Activated CD4-positive, alpha-beta T cell treated with anti-CD3 and anti-CD28 coated beads for 48 hours (primary cell): Measurements from ENCODE around the gene ZP1.

Source experiments
- DNase-seq: peaks from one replicate; pipeline ENCODE4 v3.0.0-alpha.2; 2020

ZP1 gene

DNA sequence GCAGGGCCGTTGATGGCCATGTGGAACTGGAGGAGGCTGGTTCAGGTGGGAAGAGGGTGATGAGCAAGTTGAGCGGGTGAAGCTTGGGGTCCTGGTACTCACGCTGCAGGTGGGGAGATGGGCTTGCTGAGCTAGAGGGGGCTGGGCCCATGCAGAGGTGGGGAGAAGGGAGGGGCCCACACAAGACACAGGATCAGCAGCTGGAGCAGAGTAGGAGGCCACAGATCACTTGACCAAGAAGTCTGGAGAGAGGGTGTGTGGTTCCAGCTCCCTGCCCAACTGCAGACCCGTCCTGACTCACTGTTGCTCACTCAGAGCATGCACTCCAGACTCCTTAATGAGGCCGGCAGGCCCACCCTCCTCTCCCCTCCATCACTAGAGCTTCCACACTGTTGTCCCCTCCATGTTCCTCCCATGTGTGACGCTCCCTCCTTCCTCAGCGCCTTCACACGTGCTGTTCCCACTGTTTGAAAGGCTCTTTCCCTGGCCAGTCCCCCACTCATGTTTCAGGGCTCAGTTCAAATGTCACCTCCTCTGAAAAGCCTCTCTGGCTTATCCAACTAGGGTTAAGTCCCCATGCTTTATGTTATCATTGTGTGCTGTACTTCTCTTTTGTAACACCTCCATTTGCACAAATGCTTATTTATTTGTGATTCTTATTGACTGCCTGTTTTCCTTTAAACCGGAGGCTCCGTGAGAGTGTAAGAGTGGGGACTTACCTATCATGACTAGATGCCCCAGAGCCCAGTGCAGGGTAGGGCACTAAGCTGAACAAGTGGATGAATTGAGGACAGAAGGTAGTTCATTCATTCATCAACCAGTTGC is 23.1 kb upstream of the ZP1 start:
- no peak for DNase-seq

DNA sequence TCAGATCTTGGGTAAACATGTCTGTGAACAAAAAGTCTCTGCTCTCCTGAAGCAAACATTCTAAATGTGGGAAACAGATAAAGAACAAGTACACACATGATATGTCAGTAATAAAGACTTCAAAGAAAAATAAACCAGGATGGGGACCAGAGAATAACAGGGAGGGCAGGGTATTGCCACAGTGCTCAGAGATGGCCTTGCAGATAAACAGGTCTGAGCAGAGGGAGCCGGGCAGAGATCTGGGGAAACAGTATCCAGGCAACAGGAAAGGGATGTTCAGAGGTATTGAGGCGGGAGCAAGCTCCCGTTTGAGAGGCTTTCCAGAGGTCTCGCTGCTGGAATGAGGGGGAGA is 22.5 kb upstream of the ZP1 start:
- no peak for DNase-seq

DNA sequence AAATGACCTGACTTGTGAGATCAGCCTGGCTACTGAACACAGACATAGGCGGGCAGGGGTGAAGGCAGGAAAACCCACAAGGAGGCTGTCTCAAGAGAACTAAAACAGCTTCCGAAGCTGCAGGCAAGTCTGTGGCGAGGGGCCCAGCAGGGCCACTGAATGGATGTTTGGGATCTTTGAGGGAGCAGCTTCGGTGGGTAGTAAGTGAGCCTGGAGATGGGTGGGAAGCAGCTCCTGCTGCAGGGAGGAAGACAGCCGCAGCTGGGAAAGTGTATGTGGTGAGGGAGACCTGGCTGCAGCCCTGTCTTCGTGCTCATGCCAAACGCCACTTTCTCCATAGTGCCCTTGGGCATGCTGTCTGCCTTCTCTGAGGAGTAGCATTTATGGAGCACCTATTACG is 22.0 kb upstream of the ZP1 start:
- DNase-seq: no peak

DNA sequence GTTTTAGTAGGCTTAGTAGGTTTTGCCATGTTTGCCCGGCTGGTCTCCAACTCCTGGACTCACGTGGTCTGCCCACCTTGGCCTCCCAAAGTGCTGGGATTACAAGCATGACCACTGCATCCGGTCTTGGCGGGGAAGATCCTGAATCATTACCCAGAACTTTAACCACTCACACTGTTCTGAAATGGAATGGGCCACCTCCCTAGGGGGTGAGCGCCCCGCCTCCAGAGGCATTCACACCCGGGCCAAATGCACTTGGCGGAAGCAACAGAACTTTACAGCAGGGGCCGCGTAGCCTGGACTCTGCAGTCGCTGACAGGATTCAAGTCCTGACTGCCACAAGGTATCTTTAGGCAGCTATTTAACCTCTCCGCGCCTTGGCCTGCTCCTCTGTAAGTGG is 20.1 kb upstream of the ZP1 start:
- DNase-seq: no peak

DNA sequence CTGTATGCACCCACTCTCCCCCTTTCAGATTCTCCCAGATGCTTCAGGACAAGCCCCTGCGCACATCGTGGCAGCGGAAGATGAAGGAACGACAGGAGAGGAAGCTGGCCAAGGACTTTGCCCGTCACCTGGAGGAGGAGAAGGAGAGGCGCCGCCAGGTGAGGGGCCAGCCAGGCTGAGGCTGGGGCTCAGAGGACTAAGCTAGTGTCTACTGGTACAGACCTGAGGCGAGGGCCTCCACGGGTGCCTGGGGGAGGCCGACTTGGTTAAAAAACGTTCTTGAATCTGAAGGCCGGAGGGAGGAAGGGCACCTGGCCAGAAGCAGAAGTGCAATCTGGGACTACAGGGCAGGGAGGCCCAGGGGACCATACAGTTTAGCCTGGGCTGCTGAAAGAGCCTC is 19.4 kb upstream of the ZP1 start:
- no peak for DNase-seq

- DNase-seq: no peak
These were observed 18.6 kb upstream of the ZP1 start for GRCh38 chr11:60848714-60849151.

DNA sequence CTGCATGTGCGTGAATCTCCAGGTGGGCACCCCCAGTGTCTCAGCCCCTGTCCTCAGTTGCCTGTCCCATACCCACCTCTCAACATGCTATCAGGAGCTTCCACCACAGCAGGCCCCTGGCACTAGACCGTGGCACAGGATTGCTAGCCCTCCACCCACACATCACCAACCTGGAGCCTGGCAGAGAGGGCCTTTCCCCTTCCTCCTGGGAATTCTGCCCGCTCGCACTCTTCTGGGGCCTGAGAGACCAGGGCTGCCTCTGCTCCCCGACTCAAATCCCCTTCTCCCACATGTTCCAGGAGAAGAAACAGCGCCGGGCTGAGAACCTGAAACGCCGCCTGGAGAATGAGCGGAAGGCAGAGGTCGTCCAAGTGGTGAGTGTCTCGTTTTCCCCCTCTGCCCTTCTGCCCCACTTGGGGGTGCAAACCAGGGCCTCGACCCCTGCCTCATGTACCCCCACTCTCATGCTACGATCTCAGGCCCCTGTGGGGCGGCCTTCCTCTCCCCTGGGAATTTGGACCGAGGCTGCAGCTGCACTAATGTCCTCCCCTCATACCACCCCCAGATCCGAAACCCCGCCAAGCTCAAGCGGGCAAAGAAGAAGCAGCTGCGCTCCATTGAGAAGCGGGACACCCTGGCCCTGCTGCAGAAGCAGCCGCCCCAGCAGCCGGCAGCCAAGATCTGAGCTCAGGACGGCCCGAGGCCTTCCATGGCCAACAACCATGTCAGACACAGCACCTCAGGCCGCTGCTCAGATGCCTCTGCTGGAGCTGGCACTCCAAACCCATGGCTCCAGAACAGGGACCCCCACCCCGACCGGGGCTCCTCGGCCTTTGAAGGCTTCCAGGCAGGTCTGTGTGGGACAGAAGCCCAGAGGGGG is 17.5 kb upstream of the ZP1 start:
- no peak for DNase-seq

DNA sequence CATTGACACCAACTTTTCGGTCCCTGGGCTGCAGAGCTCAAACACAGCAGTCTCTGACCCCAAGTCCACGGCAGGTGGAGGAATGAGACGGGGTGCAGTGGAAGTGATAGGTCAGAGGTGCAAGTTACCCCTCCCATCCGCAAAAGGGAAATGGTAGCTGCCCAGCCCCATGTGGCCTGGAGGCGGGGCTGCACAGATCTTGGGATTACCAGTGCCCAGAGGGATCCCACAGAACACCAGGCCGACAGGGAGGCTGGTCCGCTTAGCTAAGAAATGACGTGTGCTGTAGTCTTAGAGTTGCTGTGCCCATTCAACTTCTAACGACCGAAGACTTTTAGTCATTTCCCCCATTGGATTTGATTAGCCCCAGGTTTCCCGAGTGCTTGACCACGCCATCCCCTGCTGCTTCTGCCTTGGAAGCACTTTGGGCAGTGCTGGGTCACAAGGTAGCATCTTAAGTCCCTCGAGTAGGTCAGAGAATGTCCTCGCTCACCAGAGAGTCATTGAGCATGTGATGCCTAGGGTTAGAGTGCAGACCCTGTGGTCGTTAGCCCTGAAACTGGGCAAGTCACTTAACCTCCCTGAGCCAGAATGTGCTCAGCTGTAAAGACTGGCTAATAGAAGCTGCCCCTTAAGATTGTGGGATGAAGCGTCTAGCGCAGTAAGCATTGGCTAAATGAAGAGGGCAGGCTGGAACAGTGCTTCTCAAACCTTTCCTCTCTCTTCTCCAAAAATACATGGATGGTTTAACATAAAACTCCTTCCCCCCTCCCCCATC is 15.8 kb upstream of the ZP1 start:
- DNase-seq: no peak

DNA sequence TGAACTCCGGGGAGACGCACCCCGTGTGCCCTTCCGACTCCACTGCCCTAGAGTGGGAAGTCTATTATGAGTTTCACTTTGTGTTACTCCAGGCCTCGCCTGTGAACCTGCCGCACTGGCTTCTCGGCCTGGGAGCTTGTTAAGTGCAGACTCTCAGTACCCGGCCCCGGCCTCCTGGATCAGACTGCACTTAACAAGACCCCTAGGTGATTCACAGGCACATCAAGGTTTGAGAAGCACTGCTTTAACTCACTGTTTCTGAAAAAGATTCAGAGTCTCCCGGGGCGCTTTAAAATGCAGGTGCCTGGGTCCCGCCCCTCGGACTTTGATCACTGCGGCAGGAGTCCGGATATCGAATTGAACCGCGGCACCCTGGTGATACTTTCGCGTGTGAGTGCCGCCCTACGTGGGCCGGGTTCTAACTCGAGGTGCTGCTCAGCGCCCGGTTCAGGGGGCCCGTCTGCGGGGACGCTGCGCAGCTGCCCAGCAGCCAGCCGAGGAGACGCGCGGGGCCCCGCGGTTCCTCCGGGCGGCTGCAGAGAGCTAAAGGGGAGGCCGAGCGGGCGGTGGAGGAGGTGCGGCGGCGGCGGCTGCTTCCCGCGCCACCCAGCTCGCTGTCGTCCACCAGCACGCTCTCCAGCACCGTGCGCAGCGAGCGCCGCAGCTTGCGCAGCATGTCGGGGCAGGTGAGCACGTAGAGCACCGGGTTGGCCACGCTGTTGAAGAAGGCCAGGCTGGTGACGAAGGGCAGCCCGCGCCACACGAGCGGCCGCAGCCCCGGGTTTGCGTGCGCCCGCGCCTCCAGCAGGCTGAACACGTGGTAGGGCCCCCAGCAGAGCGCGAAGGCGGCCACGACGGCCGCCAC is 15.0 kb upstream of the ZP1 start:
- DNase-seq: no peak

GRCh38 chr11:60852982-60853950 is 14.1 kb upstream of the ZP1 start:
- DNase-seq: no peak

- no peak for DNase-seq
These were observed 13.0 kb upstream of the ZP1 start for GRCh38 chr11:60854140-60854846.

DNA sequence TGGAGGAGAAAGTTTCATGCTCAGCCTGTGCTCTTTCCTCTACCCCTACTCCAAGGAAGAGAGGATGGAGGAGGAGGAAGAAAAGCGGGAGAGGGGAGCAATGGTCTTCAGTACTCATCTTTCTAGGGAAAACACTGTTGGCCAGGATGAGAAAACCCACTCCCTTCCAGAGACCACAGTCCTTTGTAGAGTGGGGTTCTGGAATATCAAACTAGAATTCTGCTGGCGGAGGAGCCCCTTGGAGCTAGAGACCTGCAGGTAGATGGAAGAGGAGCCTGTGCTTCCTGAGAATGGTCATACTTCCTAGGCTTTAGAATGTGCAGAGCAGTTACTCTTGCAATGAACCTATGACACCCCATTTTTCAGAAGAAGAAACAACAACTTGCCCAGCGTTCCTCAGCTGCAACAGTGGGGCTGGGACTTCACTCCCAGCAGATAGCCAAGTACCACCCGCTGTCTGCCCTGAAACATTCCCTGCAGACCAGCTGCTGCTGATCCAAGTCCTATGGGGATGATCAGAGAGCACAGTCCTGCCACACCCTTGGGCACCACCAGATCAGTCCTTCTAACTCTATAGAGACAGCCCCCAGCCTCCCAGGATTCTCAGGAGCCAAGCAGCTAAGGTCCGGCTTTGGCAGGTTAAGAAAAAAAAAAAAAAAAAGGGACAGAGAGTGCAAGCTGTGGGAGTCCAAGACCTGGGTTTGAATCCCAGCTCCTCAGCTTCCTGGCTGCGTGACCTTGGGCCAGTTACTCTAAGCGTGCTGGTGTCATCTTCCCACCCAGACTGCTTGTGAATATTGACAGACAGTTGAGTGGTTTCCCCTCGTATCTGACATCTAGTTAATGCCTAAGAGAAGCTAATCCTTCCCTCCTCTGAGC is 12.3 kb upstream of the ZP1 start:
- no peak for DNase-seq

GRCh38 chr11:60855726-60856633 is 11.4 kb upstream of the ZP1 start, which contains the start of gene PTGDR2:
TSS of gene PTGDR2 (minus strand) at chr11:60855950. CDS start at chr11:60853722, 2,228 bp downstream.
- DNase-seq: no peak

GRCh38 chr11:60857378-60858232 is 9.7 kb upstream of the ZP1 start:
- DNase-seq: no peak

DNA sequence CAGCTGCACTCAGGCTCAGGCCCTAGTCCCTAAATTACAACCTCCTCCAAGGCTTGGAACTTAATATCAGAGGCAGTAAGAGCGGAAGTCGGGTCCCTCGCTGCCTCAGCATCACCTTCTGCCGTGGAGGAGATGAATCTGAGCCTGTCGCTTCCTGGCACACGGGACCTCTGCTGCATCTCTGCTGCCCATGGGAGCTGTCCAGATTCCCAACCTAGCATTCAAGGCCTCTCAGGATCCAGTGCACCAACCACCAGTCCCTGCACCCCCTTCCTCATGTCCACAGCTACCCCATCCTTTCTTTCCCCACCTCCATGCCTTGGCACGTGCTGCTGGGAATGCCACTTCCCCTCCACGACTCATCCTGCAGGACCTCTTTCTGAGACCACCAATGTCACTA is 9.1 kb upstream of the ZP1 start:
- no peak for DNase-seq

DNA sequence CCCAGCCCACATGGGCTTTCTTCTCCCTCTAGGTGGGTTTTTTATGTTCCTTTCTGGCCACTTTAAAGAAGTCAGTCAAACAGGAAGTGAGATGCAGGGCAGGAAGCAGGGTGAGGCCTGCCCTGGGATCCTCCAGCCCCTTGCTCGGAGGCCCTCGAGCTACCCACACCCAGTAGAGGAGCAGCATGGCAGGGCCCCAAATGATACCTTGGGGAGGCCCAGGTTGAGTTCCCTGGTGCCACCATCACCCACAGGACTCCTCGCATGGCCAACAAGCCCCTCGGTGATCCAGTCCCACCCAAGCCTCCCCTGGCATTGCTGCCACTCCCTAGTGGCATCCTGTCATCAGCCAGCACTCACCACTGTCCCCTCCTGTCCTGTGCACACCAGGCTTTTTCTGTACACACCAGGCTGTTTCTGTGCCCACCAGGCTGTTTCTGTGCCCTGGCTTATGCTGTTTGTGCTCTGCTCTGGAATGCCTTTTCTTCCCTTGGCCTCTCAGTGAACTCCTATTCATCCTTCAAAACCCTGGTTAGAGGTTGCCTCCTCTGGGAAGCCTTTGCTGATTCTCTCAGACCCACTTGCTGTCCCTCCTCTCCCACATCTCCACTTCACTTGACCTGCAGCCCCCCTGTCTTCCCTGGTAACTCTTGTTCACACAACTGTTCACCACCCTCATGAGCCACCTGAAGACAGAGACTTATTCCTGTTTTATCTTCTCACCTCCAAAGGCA is 8.4 kb upstream of the ZP1 start:
- DNase-seq: no peak
